ENCODE measurements around the gene ARHGEF16. TPM values are rescaled to one million over a fixed set of nuclear protein-coding genes. Genes with fewer than 3 reads are reported as not detected.

The ARHGEF16 gene
- total RNA-seq, 1 experiment from 2014 or later = 10.1 TPM

DNA sequence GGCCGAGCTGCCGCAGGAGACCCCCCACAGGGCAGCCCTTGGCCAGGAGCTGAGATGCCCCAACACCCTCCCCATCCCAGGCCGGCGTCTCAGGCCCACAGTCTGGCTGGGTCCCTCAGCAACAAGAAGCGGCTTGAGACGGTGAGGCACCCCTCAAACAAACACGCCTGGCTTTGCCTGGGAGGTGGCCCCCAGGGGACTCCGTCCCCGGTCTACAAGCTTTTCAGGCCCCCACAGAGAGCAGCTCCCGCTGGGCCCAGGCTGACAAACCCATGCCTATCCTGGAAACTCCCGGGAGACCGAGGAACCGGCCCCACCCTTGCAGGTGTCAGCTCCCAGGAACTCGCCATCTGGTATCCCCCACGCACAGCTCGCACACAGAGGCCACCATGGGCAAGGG, 67.0 kb downstream of the ARHGEF16 start:
- DNase-seq (ENCODE audit: low read depth, low spot score) (no peak), ATAC-seq (no peak)
- H3K27me3 ChIP-seq (ENCODE audit: control insufficient read depth, insufficient read depth, low read length) = no peaks in the 10 kb centered on the region
- peaks cover 4% of the 10 kb centered on the region for H3K4me1 ChIP-seq (ENCODE audit: control insufficient read depth, insufficient read depth, low read length)
- in situ Hi-C loops (cut with HindIII; ENCODE audit: low pct_unique_long_range_greater_than_20kb, low sequenced_read_pairs) = no loop called here
- no peak overlapping the region for H3K4me3 ChIP-seq (ENCODE audit: low read depth in 2 of 2, low read length in 2 of 2)
- H3K9me3 ChIP-seq (ENCODE audit: control insufficient read depth, insufficient read depth, low read depth, low read length) = no peaks in the 10 kb centered on the region
- intact Hi-C loops (cut with micrococcal nuclease; ENCODE audit: unreplicated experiment) = no loop called here
- ChIA-PET POLR2A (no interaction called here), CTCF (no interaction called here)
- TF ChIP-seq SIN3A (IDR thresholded peaks at IDR 0.05; ENCODE audit: borderline replicate concordance, insufficient read depth, low read depth, low read length) = no peak
- no peak for TF ChIP-seq CTCF (IDR thresholded peaks at IDR 0.05)
- no peak for TF ChIP-seq TCF7L2 (IDR thresholded peaks at IDR 0.05; ENCODE audit: low read depth, low read length)
- no peak for TF ChIP-seq REST (IDR thresholded peaks at IDR 0.05; ENCODE audit: insufficient read depth in 1 of 2, low read depth in 2 of 2, low read length in 1 of 2)
- TF ChIP-seq POLR2AphosphoS5 (IDR thresholded peaks at IDR 0.05; ENCODE audit: low read depth, low read length) = no peak
- H3K36me3 ChIP-seq (ENCODE audit: control insufficient read depth, insufficient read depth, low read length) = no peaks in the 10 kb centered on the region
- no TSS peak for BruUV-seq (replicated peaks)
- no peak overlapping the region for H3K27ac ChIP-seq (ENCODE audit: low read length)

DNA sequence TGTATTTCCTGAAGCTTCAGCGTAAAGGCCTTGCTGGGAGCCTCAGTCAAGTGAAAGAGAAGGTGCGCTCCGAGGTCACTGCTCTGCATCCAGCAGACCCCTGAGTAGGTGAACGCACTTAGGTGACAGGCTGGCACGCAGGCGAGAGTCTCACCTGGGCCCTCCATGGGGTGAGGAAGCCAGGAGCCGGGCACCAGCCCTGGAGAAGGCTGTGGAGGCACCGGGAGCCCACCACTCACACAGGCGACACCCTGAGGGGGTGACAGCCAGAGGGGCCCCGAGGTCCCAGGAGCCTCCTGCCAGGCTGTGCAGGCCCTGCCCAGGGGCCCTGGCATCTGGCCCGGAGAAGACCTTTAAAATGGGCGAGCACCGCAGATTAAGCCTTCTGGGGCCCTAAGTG, 67.6 kb downstream of the ARHGEF16 start:
- in situ Hi-C loops (cut with HindIII; ENCODE audit: low pct_unique_long_range_greater_than_20kb, low sequenced_read_pairs) (no loop called here), intact Hi-C loops (cut with micrococcal nuclease; ENCODE audit: unreplicated experiment) (no loop called here)
- no peak for DNase-seq (ENCODE audit: low read depth, low spot score)
- ChIA-PET CTCF (no interaction called here), POLR2A (no interaction called here)
- Histone ChIP-seq H3K9me3 (ENCODE audit: control insufficient read depth, insufficient read depth, low read depth, low read length) (no peaks in the 10 kb centered on the region), H3K36me3 (ENCODE audit: control insufficient read depth, insufficient read depth, low read length) (no peaks in the 10 kb centered on the region), H3K27ac (ENCODE audit: low read length) (no peak overlapping the region), H3K4me3 (ENCODE audit: low read depth in 2 of 2, low read length in 2 of 2) (no peak overlapping the region), H3K4me1 (ENCODE audit: control insufficient read depth, insufficient read depth, low read length) (no peaks in the 10 kb centered on the region), H3K27me3 (ENCODE audit: control insufficient read depth, insufficient read depth, low read length) (no peaks in the 10 kb centered on the region)
- no peak for ATAC-seq
- TF ChIP-seq TCF7L2 (IDR thresholded peaks at IDR 0.05; ENCODE audit: low read depth, low read length) = no peak
- no peak for TF ChIP-seq SIN3A (IDR thresholded peaks at IDR 0.05; ENCODE audit: borderline replicate concordance, insufficient read depth, low read depth, low read length)
- TF ChIP-seq CTCF (IDR thresholded peaks at IDR 0.05) = no peak
- no peak for TF ChIP-seq POLR2AphosphoS5 (IDR thresholded peaks at IDR 0.05; ENCODE audit: low read depth, low read length)
- TF ChIP-seq REST (IDR thresholded peaks at IDR 0.05; ENCODE audit: insufficient read depth in 1 of 2, low read depth in 2 of 2, low read length in 1 of 2) = no peak
- BruUV-seq (replicated peaks) = no TSS peak
